Endodermal cell (in vitro differentiated cells): ENCODE results near the gene COX7A2. TPM values are rescaled to one million over a fixed set of nuclear protein-coding genes. Genes with fewer than 3 reads are reported as not detected.

Experiments
- DNase-seq: peaks from one replicate; pipeline ENCODE4 v3.0.0-alpha.2; 2017
- H3K27ac ChIP-seq: 2 replicates; pipeline ENCODE4 v1.5.1; 2013; ENCODE audit warnings: mild to moderate bottlenecking, low read depth, low read length, moderate library complexity
- H3K27me3 ChIP-seq: 2 replicates; pipeline ENCODE4 v1.6.1; 2013; ENCODE audit warnings: mild to moderate bottlenecking, low read length, moderate library complexity; ENCODE audit not compliant: insufficient read depth, control insufficient read depth, poor library complexity, severe bottlenecking
- H3K36me3 ChIP-seq: 2 replicates; pipeline ENCODE4 v1.7.0; 2013; ENCODE audit warnings: mild to moderate bottlenecking, low read length, moderate library complexity; ENCODE audit not compliant: control insufficient read depth, insufficient read depth
- H3K4me1 ChIP-seq: one replicate; pipeline ENCODE4 v1.7.0; 2013; ENCODE audit warnings: low read length; ENCODE audit not compliant: control insufficient read depth, insufficient read depth
- H3K4me3 ChIP-seq: 2 replicates; pipeline ENCODE4 v1.5.1; 2013; ENCODE audit warnings: mild to moderate bottlenecking, low read length, moderate library complexity
- H3K9ac ChIP-seq: 2 replicates; pipeline ENCODE4 v1.6.1; 2013; ENCODE audit warnings: mild to moderate bottlenecking, low read length, moderate library complexity; ENCODE audit not compliant: poor library complexity, severe bottlenecking; ENCODE audit errors: extremely low read depth
- H3K9me3 ChIP-seq: 2 replicates; pipeline ENCODE4 v1.6.1; 2013; ENCODE audit warnings: mild to moderate bottlenecking, low read length, moderate library complexity; ENCODE audit not compliant: control insufficient read depth
- H3K27ac Mint-ChIP-seq: 2 replicates; pipeline ENCODE4 v1.8.0; 2020; ENCODE audit warnings: mixed read lengths
- H3K27me3 Mint-ChIP-seq: 2 replicates; pipeline ENCODE4 v1.8.0; 2021; ENCODE audit warnings: mild to moderate bottlenecking, mixed read lengths; ENCODE audit not compliant: insufficient read depth
- H3K36me3 Mint-ChIP-seq: 2 replicates; pipeline ENCODE4 v1.8.0; 2020; ENCODE audit warnings: low read depth, mixed read lengths
- H3K4me1 Mint-ChIP-seq: 2 replicates; pipeline ENCODE4 v1.8.0; 2020; ENCODE audit warnings: mixed read lengths
- H3K4me3 Mint-ChIP-seq: 2 replicates; pipeline ENCODE4 v1.8.0; 2020; ENCODE audit warnings: mild to moderate bottlenecking, moderate library complexity, mixed read lengths
- H3K9me3 Mint-ChIP-seq: 2 replicates; pipeline ENCODE4 v1.8.0; 2020; ENCODE audit warnings: mild to moderate bottlenecking, mixed read lengths
- CTCF ChIP-seq: fragments of 200-600 bp; sonication (generic); conservative IDR thresholded peaks from 2 replicates; pipeline ENCODE4 v1.5.0; 2021; ENCODE audit warnings: antibody characterized with exemption, mild to moderate bottlenecking
- WGBS, 2 experiments: methylation state at CpG; one replicate each; pipeline versions ENCODE4 v1.1.5 to v1.1.7; 2013; ENCODE audit warnings: missing lambda C conversion rate in 2 of 2, mixed read lengths in 1 of 2; ENCODE audit not compliant: insufficient coverage in 1 of 2, insufficient read length in 1 of 2; 5-methylcytosine and 5-hydroxymethylcytosine counted together
- total RNA-seq, 2 donors: library from RNA; stranded (reverse); fragmentation: NEBNext Ultra II Directional in 1 of 2; extraction: Animal tissue kit (Norgen Biotek cat#: 25700) in 1 of 2; gene quantifications; 2 replicates in 1 of 2; 3 replicates in 1 of 2; pipeline ENCODE4 v1.2.1, GENCODE V29; 2021

The COX7A2 gene
- total RNA-seq, 2 donors from 2014 or later: 399 to 472 TPM

GRCh38 chr6:75281653-75282052 is 38.1 kb upstream of the COX7A2 start:
- H3K9me3 Mint-ChIP-seq: no peaks in the 10 kb centered on the region
- no peaks in the 10 kb centered on the region for H3K36me3 Mint-ChIP-seq
- H3K27me3 Mint-ChIP-seq: no peaks in the 10 kb centered on the region
- no peaks in the 10 kb centered on the region for H3K9me3 ChIP-seq
- H3K4me1 Mint-ChIP-seq: peaks cover 35% of the 10 kb centered on the region
- peaks cover 2% of the 10 kb centered on the region for H3K4me1 ChIP-seq
- H3K27ac Mint-ChIP-seq: peak overlapping the region; percentile 75
- DNase-seq: no peak
- no peak overlapping the region for H3K27ac ChIP-seq
- H3K36me3 ChIP-seq: no peaks in the 10 kb centered on the region
- peak overlapping the region; percentile 86 for H3K4me3 ChIP-seq
- no peak overlapping the region for H3K4me3 Mint-ChIP-seq
- H3K27me3 ChIP-seq: no peaks in the 10 kb centered on the region
- TF ChIP-seq CTCF: no peak
- H3K9ac ChIP-seq: no peak overlapping the region

DNA sequence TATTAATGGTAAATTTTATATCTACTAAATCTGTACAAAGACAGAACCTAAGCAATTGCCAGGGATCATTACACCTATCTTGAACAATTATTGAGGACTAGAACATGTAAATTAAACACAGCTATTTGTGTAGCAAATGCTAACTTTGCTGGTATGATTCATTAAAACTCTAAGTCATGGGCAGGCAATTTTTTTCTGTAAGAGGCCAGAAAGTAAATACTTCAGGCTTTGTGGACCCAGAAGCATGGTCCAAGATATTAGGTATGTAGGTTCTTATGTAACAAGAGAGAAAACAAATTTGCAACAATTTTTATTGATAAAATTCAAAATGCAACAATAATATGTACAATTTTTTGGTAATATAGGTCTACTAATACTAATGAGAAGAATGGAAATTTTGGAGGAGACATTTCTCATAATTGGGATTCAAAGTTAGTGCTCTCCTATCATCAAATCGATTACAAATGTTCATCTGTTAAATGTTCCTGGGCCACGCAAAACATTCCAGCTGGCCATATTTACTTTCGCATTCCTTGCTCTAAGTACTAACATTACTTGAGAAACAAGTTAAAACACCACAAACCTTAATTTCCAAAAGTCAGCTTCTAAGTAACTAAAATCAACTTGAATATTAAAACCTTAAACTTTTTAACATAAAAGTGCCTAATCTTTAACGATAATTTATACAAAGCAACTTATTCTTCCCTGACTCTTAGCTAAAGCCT is 36.7 kb upstream of the COX7A2 start:
- H3K4me3 ChIP-seq: peak overlapping the region; percentile 86
- Mint-ChIP-seq H3K27ac (peak overlapping the region; percentile 28), H3K4me3 (no peak overlapping the region)

DNA sequence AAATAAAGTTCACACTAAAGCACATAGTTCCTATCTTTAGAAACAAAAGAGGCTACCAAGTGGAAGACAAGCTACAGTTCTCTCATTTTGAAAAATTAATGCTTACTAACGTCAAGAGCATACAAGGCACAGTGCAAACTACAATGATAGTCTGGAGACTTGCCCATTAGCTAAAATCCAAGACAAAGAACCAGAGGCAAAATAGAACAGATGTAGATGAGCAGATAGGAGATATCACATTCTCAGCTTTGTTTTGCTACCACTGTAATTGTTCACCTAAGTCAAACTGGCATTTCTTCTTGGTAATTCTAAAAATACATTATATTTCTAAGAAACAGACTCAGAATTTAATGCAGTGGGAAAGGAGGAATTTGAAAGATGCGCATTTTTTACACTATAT is 35.8 kb upstream of the COX7A2 start:
- Histone ChIP-seq H3K4me1 (peaks cover 2% of the 10 kb centered on the region), H3K4me3 (no peak overlapping the region), H3K9me3 (peaks cover under 1% of the 10 kb centered on the region), H3K9ac (no peak overlapping the region), H3K27me3 (no peaks in the 10 kb centered on the region), H3K36me3 (no peaks in the 10 kb centered on the region), H3K27ac (no peak overlapping the region)
- WGBS, 2 experiments: 98 to 100% methylated on average over 1 to 2 of the region's 2 CpGs
- peaks cover 10% of the 10 kb centered on the region for H3K36me3 Mint-ChIP-seq
- DNase-seq: no peak
- no peaks in the 10 kb centered on the region for H3K27me3 Mint-ChIP-seq
- H3K4me3 Mint-ChIP-seq: no peak overlapping the region
- peaks cover 44% of the 10 kb centered on the region for H3K4me1 Mint-ChIP-seq
- H3K27ac Mint-ChIP-seq: no peak overlapping the region
- TF ChIP-seq CTCF: no peak
- no peaks in the 10 kb centered on the region for H3K9me3 Mint-ChIP-seq

More for the DNA sequence above, 36.7 kb upstream of the COX7A2 start:
- 91% methylated on average over 4 of the region's 4 CpGs; no CpG with 5 or more reads in 1 of the 2 experiments for WGBS, 2 experiments
- peak overlapping the region; percentile 0 for H3K9ac ChIP-seq
- Mint-ChIP-seq H3K4me1 (peaks cover 44% of the 10 kb centered on the region), H3K36me3 (peaks cover 3% of the 10 kb centered on the region), H3K27me3 (no peaks in the 10 kb centered on the region), H3K9me3 (no peaks in the 10 kb centered on the region)
- H3K9me3 ChIP-seq: no peaks in the 10 kb centered on the region
- H3K27me3 ChIP-seq: no peaks in the 10 kb centered on the region
- H3K4me1 ChIP-seq: peaks cover 2% of the 10 kb centered on the region
- H3K36me3 ChIP-seq: no peaks in the 10 kb centered on the region
- H3K27ac ChIP-seq: no peak overlapping the region
- DNase-seq: no peak
- TF ChIP-seq CTCF: no peak
